HepG2 (cell line): ENCODE results near the gene MTHFSD. TPM values are rescaled to one million over a fixed set of nuclear protein-coding genes. Genes with fewer than 3 reads are reported as not detected.
A peak's percentile ranks its signal among the peaks of the same experiment; 100 is the strongest.

Experiments used
- ARHGAP35 ChIP-seq: sonication (generic); formaldehyde crosslinking; IDR thresholded peaks from 2 replicates; pipeline ENCODE4 v1.9.0; 2022; ENCODE audit warnings: mild to moderate bottlenecking, inconsistent platforms, moderate library complexity, missing genetic modification reagents, borderline replicate concordance
- CHCHD3 ChIP-seq: sonication (generic); formaldehyde crosslinking; IDR thresholded peaks from 2 replicates; pipeline ENCODE4 v1.8.0; 2022; ENCODE audit warnings: mild to moderate bottlenecking, missing genetic modification reagents, moderate library complexity
- CTCF ChIP-seq: sonication (generic); formaldehyde crosslinking; IDR thresholded peaks from 2 replicates; pipeline ENCODE4 v1.5.0; 2020; ENCODE audit warnings: mild to moderate bottlenecking, missing genetic modification reagents, moderate library complexity
- ETV6 ChIP-seq: sonication (generic); formaldehyde crosslinking; conservative IDR thresholded peaks from 2 replicates; pipeline ENCODE4 v1.4.0; 2020; ENCODE audit warnings: missing genetic modification reagents
- GTF2F1 ChIP-seq: fragments of 150-350 bp; IDR thresholded peaks from 2 replicates; pipeline ENCODE4 v1.6.1; 2014; ENCODE audit warnings: low read length
- KMT2A ChIP-seq: sonication (generic); formaldehyde crosslinking; IDR thresholded peaks from 2 replicates; pipeline ENCODE4 v1.4.0; 2020; ENCODE audit warnings: missing genetic modification reagents
- MAFF ChIP-seq: IDR thresholded peaks from 2 replicates; pipeline ENCODE4 v1.6.1; 2011; ENCODE audit warnings: low read depth, low read length, improper control_type of control experiment
- MBD4 ChIP-seq: IDR thresholded peaks from 2 replicates; pipeline ENCODE4 v1.6.1; 2012; ENCODE audit warnings: low read length, inconsistent platforms, borderline replicate concordance
- MTF2 ChIP-seq: sonication (generic); formaldehyde crosslinking; IDR thresholded peaks from 2 replicates; pipeline ENCODE4 v1.5.0; 2020; ENCODE audit warnings: missing genetic modification reagents, borderline replicate concordance
- MYPOP ChIP-seq: sonication (generic); formaldehyde crosslinking; IDR thresholded peaks from 2 replicates; pipeline ENCODE4 v1.8.1; 2023; ENCODE audit warnings: mild to moderate bottlenecking, moderate library complexity, missing genetic modification reagents
- POLR2AphosphoS5 ChIP-seq: IDR thresholded peaks from 2 replicates; pipeline ENCODE4 v1.6.1; 2012; ENCODE audit warnings: low read depth, low read length
- RFX5 ChIP-seq: IDR thresholded peaks from 2 replicates; pipeline ENCODE4 v1.6.1; 2011; ENCODE audit warnings: low read depth, low read length, improper control_type of control experiment
- SRSF9 ChIP-seq: fragments of 200-400 bp; formaldehyde crosslinking; IDR thresholded peaks from 2 replicates; pipeline ENCODE4 v1.6.1; 2018; ENCODE audit warnings: borderline replicate concordance, mild to moderate bottlenecking, low read depth, low read length; ENCODE audit not compliant: insufficient read depth, poor library complexity, severe bottlenecking
- ZFP36L1 ChIP-seq: sonication (generic); formaldehyde crosslinking; IDR thresholded peaks from 2 replicates; pipeline ENCODE4 v1.8.0; 2022; ENCODE audit warnings: mild to moderate bottlenecking, missing genetic modification reagents, moderate library complexity
- ZNF12 ChIP-seq: sonication (generic); formaldehyde crosslinking; IDR thresholded peaks from 2 replicates; pipeline ENCODE4 v1.5.0; 2020; ENCODE audit warnings: missing genetic modification reagents
- ZNF18 ChIP-seq: sonication (generic); formaldehyde crosslinking; IDR thresholded peaks from 2 replicates; pipeline ENCODE4 v1.8.0; 2022; ENCODE audit warnings: mild to moderate bottlenecking, missing genetic modification reagents; ENCODE audit not compliant: insufficient replicate concordance
- ZNF557 ChIP-seq: sonication (generic); formaldehyde crosslinking; IDR thresholded peaks from 2 replicates; pipeline ENCODE4 v1.4.0; 2020; ENCODE audit warnings: missing genetic modification reagents
- ZNF644 ChIP-seq: IDR thresholded peaks from 2 replicates; pipeline ENCODE4 v1.6.1; 2016; ENCODE audit warnings: low read depth
- ZXDC ChIP-seq: sonication (generic); formaldehyde crosslinking; IDR thresholded peaks from 2 replicates; pipeline ENCODE4 v1.5.0; 2020; ENCODE audit warnings: mild to moderate bottlenecking, missing genetic modification reagents
- polyA plus RNA-seq, 8 experiments: library from polyadenylated mRNA; depleted of rRNA in 3 of 8; stranded (reverse) in 7 of 8; unstranded in 1 of 8; fragments of >200 nt; fragmentation: Illumina TruSeq in 4 of 8; extraction: Trizol in 4 of 8; gene quantifications; 2 replicates each; pipeline versions ENCODE4 v1.2.1 to v1.2.3, GENCODE V29; 2011 to 2016; ENCODE audit warnings: low read depth in 4 of 8, missing spikeins in 1 of 8, mixed read lengths in 1 of 8; ENCODE audit not compliant: insufficient read depth in 1 of 8
- total RNA-seq, 5 experiments: library from RNA; depleted of rRNA; stranded (reverse); fragments of >200 nt; fragmentation: Illumina TruSeq; extraction: Trizol; gene quantifications; 2 replicates each; pipeline ENCODE4 v1.2.3, GENCODE V29; 2016; ENCODE audit warnings: low read depth in 1 of 5

The MTHFSD gene
- total and polyA plus RNA-seq, 2 of the 13 experiments (the other 11 are each of a cell fraction or from before 2014, with no cell fraction given), result 14.2 to 16.3 TPM

- TF ChIP-seq ZNF18 (CRISPR knock-in tag), result no peak
- TF ChIP-seq MYPOP, result no peak
- TF ChIP-seq MBD4, result no peak
- TF ChIP-seq CTCF, result peak; percentile 96
- TF ChIP-seq MAFF, result no peak
- TF ChIP-seq ETV6, result no peak
- TF ChIP-seq ZFP36L1 (CRISPR knock-in tag), result no peak
- no peak for TF ChIP-seq ZXDC
- no peak for TF ChIP-seq GTF2F1
- no peak for TF ChIP-seq RFX5
- TF ChIP-seq ZNF12 (CRISPR knock-in tag), result no peak
- no peak for TF ChIP-seq CHCHD3 (CRISPR knock-in tag)
- TF ChIP-seq MTF2, result 0 out of 2 replicates have a peak, but pooled peaks have one; percentile 51
- TF ChIP-seq SRSF9, result no peak
- no peak for TF ChIP-seq POLR2AphosphoS5
- no peak for TF ChIP-seq KMT2A (CRISPR knock-in tag)
- TF ChIP-seq ARHGAP35, result no peak
- TF ChIP-seq ZNF557 (CRISPR knock-in tag), result no peak
- no peak for TF ChIP-seq ZNF644 (CRISPR knock-in tag)
Measured at GRCh38 chr16:86517652-86518258, 37.3 kb downstream of the MTHFSD start (continued).
